HG03432 (cell line): ENCODE measurements around the gene TUBGCP6.
"Not testable (repeated sequence)": the region's sequence is repeated elsewhere in the genome, so short reads cannot be mapped to it uniquely, and the experiment has no call there.

Experiments used
- ATAC-seq: cut with Tn5 transposase; IDR thresholded peaks from one replicate; pipeline ENCODE4 v1.9.1; 2021; ENCODE audit warnings: mild to moderate bottlenecking, moderate library complexity; ENCODE audit not compliant: unreplicated experiment

The TUBGCP6 gene

DNA sequence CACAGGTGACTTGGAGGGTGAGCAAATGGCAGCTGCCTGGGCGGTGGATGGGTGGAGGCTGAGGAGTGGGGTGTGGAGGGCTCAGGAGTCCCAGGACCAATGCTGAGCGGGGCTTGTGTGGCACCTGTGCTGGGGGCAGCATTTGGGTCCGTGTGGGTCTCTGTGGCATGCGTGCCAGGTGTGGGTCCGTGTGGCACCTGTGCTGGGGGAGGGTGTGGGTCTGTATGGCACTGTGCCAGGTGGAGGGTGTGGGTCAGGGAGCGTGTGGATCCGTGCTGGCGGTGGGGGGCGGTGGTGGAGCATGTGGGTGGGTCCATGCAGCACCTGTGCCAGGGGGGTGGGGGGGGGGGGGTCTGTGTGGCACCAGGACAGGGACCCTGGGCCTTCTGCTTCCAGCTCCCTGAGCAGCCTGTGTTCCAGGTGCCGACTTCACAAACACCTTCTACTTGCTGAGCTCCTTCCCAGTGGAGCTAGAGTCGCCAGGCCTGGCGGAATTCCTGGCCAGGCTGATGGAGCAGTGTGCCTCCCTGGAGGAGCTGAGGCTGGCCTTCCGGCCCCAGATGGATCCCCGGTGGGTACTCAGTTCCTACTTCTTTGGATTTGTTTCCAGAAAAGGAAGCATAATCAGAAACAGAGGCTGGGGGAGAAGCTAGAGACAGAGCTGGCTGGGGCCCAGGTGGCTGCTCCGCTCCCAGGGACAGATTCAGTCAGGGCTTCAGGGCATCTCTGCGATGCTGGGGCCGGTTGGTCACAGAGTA lies 29.3 kb downstream of the TUBGCP6 start:
- no peak for ATAC-seq

GRCh38 chr22:50213263-50213662 lies 31.6 kb downstream of the TUBGCP6 start:
- no peak for ATAC-seq

- ATAC-seq = no peak
These were observed 33.7 kb downstream of the TUBGCP6 start for GRCh38 chr22:50211147-50211546.

DNA sequence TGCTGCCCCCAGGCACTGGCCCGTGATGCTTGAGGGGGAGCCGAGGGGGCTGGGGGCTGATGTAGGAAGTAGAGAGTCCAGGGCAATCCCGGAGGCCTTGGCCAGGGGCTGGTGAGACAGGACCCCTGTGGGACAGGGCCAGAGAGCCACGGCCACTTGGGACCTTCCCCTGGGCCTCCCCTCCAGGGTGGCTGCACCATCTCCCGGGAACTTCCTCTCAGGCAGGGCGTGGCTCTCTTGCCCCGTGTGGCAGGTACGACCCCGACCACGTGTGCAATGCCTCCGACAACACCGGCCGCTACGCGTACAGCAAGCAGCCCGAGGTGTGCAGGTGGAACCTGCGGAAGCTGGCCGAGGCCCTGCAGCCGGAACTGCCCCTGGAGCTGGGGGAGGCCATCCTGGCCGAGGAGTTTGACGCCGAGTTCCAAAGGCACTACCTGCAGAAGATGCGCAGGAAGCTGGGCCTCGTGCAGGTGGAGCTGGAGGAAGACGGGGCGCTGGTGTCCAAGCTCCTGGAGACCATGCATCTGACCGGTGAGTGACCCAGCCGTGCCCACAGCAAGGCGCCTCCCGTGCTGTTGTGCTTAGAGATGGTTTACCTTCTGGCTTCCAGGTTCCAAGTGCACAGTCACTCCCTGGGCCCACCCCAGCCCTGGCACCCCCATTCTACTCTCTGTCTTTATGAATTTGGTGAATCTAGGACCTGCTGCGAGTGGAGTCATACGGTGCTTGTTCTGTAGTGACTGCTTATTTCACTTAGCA lies 34.3 kb downstream of the TUBGCP6 start:
- no peak for ATAC-seq

DNA sequence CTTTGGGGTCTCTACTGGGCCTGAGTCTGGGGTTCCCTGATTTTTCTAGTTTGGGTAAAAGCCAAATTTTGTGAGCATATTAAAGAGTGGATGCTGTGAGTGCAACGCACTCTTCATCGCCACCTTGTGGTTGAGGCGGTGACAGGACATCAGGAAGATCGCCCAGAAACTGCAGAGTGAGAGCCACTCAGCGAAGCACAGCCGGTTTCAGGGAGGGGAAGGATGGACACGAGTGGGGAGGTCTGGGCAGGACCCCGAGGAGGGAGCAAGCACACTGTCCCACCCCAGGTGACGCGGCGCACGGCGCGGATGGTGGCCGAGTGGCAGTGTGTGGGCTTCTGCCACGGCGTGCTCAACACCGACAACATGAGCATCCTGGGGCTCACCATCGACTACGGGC lies 34.9 kb downstream of the TUBGCP6 start:
- ATAC-seq = no peak

GRCh38 chr22:50208939-50209892 lies 35.6 kb downstream of the TUBGCP6 start:
- ATAC-seq = no peak

DNA sequence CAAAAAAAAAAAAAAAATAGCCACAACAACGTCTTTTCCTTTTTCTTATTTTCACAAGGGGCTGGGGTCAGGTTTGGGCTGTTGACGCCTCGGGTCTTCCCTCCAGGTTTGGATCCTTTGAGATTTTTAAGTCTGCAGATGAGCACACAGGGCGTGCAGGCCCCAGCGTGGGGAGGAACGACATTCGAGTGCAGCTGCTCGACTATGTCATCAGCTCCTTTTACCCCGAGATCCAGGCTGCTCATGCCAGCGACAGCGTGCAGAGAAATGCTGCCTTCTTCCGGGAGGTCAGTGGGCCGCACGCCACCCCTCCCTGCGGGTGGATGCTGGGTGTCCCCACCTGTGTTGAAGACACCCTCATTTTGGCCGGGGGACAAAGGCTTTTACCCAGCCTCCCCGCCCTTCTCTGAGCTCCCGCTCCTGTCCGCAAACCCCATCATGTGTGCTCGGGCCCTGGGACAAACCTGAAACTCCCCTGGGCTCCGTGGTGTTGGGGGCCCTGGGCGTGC lies 36.3 kb downstream of the TUBGCP6 start:
- ATAC-seq = no peak

- ATAC-seq = no peak
These were observed 37.3 kb downstream of the TUBGCP6 start for GRCh38 chr22:50207383-50208140.

GRCh38 chr22:50206599-50206998 lies 38.2 kb downstream of the TUBGCP6 start:
- no peak for ATAC-seq

DNA sequence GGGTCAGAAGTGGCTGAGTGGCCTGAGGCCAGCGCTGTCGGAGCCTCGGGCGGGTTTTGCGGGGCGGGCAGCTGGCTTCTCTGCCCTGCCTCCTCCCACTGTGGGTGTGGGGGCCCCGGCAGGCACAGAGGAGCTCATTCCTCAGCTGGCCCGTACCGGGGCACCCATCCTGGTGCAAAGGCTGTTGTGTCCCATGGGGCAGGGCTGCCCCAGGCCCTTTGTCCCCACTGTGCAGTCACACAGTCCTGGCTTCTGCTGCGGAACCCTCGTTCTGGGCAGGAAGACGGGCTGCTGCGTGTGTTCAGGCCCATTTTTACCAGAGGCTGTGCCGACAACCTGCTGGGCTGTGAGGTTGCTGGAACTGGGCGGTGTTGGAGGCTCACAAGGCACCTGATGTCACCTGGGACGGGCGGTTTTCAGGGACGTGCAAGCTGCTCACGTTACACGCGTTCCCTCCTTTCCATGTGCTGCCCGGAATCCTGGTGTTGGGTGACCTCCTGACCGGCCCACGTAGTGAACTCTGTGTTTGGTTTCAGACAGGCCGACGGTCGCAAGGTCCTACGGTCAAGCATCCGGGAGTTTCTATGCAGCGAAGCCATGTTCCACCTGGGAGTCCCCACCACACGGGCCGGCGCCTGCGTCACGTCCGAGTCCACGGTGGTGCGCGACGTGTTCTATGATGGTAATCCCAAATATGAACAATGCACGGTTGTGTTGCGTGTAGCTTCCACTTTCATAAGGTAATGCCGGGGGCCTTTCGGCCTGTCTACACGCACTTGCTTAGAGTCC lies 38.8 kb downstream of the TUBGCP6 start:
- ATAC-seq = no peak

- not testable (repeated sequence) for ATAC-seq
These were observed 39.8 kb downstream of the TUBGCP6 start for GRCh38 chr22:50204998-50205397.

DNA sequence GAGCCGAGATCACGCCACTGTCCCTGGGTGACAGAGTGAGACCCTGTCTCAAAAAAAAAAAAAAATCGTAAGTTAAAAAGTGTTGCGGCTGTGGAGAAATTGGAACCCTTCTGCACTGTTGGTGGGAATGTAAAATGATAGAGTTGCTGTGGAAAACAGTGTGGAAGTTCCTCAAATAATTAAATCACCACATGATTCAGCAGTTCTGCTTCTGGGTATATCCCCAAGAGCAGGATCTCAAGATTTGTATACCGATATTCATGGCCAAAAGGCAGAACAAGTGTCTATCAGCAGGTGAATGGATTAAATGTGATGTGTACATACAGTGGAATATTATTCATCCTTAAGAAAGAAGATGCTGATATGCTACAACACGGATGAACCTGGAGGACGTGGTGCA lies 40.3 kb downstream of the TUBGCP6 start:
- ATAC-seq = no peak

- no peak for ATAC-seq
These were observed 41.5 kb downstream of the TUBGCP6 start for GRCh38 chr22:50203288-50203687.

DNA sequence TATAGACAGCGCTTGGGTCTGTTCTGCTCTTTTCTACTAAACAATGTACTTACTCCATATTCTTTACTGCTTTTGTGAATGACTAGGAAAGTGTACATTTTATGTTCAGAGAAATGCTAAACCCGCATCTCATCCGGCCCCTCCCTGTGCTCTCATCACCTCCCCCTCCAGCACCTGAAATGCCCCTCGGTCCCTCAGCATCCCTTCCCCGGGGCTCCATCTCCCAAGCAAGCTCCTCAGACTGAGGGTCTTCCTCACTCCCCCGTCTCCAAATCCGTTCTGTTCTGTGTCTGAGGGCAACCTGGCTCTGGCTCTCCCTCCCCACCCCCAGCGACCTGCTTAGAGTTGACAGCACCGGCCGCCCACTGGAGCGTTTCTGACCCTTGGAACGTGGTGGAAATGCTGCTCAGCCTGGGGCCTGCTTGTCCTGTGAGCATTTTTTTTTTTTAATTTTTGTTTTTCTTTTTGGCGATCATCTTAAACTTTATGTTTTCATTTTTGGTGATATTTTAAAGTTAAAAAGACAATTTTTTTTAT lies 42.6 kb downstream of the TUBGCP6 start:
- ATAC-seq = no peak

DNA sequence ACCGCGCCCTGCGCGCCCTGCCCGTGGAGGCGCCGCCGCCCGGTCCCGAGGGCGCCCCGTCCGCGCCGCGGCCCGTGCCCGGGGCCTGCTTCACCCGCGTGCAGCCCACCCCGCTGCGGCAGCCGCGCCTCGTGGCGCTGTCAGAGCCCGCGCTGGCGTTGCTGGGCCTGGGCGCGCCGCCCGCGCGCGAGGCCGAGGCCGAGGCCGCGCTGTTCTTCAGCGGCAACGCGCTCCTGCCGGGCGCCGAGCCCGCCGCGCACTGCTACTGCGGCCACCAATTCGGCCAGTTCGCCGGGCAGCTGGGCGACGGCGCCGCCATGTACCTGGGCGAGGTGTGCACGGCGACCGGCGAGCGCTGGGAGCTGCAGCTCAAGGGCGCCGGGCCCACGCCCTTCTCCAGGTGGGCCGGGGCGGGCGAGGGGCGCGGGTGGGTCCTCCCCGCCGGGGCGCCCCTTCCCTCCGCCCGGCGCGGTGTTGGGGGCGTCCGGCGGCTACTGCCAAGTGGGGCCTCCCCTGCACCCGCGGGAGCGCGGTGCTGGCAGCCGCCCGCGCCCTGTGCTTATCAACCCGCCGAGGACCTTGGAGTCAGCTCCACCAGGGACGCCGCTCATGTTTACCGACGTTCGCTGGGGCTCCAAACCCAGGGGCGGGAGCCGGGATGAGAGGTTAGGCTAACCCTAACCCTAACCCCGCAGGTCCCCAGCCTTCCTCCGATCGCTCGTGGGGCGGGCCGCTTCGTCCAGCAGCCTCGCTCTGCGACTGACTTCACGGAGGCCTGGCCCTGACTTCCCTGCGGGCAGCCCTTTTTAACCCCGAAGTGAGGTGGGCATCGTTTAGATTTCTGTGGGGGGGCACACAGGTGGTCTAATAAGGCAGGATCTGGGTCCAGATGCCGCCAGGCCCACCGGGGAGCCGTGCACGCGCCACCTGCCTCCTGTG lies 43.4 kb downstream of the TUBGCP6 start:
- ATAC-seq = peak; percentile 15

DNA sequence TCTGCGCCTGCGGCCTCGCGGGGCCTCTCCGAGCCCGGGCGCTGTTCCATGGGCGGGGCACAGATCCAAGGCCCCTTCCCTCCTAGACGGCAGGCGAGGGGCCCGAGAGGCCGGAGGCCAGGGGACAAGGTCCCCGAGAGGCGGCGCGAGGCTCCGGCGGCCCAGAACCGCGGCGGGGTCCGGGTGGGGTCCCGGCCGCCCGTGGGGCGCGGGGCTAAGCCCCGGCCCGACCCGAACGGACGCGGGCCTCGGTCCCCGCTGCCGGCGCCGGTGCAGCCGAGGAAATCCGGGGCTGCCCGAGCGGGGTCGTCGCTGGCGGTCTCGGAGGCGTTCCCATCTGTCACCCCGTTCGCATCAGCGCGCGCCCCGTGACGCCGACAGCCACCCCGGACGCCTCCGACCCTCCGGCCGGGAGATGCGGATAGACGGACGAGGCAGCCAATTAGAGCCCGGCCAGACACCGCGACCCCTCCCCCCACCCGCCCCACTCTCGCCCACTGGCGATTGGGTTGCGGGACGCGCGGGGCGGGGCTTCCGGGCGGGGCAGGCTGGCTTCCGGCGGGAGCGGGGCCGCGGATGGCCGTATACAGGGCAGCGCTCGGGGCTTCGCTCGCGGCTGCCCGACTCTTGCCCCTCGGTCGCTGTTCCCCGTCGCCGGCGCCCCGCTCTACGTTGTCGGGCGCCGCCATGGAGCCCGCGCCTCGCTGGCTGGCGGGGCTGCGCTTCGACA lies 44.2 kb downstream of the TUBGCP6 start, which contains the start of gene SELENOO:
TSS of gene SELENOO (plus strand) at position 551 of the 730 bp plus-strand sequence. CDS start at position 577, 26 bp downstream.
- peak; percentile 67 for ATAC-seq

DNA sequence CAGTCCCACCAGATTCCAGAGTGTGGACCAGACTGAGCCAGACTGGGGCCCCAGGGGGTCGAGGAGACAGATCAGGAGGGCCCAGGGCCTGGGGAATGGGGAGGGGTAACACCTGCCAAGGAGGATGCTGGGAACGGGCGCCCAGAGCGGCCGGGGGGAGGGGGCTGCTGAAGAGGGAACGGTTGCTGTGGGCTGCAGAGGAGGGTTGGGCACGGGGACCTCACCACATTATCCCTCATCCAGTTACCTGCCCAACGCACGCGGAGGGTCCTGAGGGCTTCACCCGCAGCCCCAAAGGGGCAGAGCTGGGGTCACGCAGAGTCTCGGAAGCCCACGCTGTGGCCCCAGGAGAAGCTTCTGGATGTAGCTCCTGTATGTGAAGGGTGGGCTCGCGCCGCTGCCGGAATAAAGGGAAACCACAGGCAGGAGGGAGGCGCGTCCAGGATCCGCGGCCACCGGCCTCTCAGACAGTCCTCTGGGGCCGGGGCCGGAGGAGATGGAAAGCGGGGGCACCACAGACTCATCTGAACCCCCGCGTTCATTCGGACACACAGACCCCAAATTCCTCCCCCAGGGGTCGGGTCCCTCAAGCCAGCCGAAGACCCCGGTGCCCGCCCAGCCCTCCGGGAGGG lies 44.9 kb downstream of the TUBGCP6 start:
- ATAC-seq = no peak
